Measurements from ENCODE around the gene DSG4. TPM values are rescaled to one million over a fixed set of nuclear protein-coding genes. Genes with fewer than 3 reads are reported as not detected.

Gene DSG4
- total RNA-seq, 4 donors from 2014 or later = not detected

DNA sequence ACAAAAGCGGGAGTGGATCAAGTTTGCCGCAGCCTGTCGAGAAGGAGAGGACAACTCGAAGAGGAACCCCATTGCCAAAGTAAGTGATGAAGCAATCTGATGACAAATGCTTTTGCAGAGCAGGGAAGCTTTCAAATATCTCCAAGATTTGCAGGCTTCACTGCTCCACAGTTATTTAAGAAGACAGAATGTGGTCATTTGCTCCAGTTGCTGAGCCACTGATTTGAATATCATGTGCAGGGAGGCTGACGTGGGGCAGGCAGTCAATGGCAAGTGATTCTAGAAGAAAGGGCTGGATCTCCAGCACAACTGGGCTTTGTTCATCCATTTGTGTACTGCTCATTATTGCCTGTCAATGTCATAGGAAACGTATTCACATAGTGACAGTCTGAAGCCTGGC lies 10.2 kb downstream of the DSG4 start:
- Histone ChIP-seq H3K4me3 (no peak overlapping the region), H3K27ac (no peak overlapping the region), H3K4me1 (no peaks in the 10 kb centered on the region), H3K27me3 (no peaks in the 10 kb centered on the region), H3K9me3 (no peaks in the 10 kb centered on the region), H3K36me3 (no peaks in the 10 kb centered on the region)
- DNase-seq = no peak
- intact Hi-C loops (cut with DNase I; ENCODE audit: low total_unique reads) (no loop called here), in situ Hi-C loops (cut with MboI; ENCODE audit: low pct_ligation_motif_present in 1 of 4, low pct_unique_long_range_greater_than_20kb in 1 of 4, low sequenced_read_pairs in 3 of 4) (loop anchor here in 2 of 4 donors (25.0 kb wide), 1 partner anchor 99 kb away; no protein-coding TSS in a partner anchor)
- 85 to 92% methylated on average over 5 to 6 of the region's 6 CpGs for WGBS, 2 donors (ENCODE audit: low coverage in 1 of 2)
- no peak for TF ChIP-seq POLR2A (IDR thresholded peaks at IDR 0.05)
- TF ChIP-seq EP300 (IDR thresholded peaks at IDR 0.05; ENCODE audit: low read depth) = no peak
- no peak for TF ChIP-seq POLR2AphosphoS5 (IDR thresholded peaks at IDR 0.05)
- TF ChIP-seq, protein P1, sequence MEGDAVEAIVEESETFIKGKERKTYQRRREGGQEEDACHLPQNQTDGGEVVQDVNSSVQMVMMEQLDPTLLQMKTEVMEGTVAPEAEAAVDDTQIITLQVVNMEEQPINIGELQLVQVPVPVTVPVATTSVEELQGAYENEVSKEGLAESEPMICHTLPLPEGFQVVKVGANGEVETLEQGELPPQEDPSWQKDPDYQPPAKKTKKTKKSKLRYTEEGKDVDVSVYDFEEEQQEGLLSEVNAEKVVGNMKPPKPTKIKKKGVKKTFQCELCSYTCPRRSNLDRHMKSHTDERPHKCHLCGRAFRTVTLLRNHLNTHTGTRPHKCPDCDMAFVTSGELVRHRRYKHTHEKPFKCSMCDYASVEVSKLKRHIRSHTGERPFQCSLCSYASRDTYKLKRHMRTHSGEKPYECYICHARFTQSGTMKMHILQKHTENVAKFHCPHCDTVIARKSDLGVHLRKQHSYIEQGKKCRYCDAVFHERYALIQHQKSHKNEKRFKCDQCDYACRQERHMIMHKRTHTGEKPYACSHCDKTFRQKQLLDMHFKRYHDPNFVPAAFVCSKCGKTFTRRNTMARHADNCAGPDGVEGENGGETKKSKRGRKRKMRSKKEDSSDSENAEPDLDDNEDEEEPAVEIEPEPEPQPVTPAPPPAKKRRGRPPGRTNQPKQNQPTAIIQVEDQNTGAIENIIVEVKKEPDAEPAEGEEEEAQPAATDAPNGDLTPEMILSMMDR (IDR thresholded peaks at IDR 0.05) = no peak

DNA sequence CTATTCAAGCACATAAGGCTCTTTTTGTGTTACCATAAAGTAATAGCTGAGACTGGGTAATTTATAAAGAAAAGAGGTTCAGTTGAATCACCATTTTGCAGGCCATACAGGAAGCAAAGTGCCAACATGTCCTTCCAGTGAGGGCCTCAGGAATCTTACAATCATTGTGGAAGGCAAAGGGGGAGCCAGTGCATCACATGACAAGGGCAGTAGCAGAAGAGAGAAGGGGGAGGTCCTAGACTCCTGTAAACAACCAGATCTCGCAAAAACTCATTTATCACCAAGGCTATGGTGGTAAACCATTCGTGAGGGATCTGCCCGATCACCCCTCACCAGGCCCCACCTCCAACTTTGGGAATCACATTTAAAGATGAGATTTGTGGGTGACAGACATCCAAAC lies 16.7 kb downstream of the DSG4 start:
- WGBS, 2 donors (ENCODE audit: low coverage in 1 of 2) = 33 to 74% methylated on average over 1 to 3 of the region's 3 CpGs

DNA sequence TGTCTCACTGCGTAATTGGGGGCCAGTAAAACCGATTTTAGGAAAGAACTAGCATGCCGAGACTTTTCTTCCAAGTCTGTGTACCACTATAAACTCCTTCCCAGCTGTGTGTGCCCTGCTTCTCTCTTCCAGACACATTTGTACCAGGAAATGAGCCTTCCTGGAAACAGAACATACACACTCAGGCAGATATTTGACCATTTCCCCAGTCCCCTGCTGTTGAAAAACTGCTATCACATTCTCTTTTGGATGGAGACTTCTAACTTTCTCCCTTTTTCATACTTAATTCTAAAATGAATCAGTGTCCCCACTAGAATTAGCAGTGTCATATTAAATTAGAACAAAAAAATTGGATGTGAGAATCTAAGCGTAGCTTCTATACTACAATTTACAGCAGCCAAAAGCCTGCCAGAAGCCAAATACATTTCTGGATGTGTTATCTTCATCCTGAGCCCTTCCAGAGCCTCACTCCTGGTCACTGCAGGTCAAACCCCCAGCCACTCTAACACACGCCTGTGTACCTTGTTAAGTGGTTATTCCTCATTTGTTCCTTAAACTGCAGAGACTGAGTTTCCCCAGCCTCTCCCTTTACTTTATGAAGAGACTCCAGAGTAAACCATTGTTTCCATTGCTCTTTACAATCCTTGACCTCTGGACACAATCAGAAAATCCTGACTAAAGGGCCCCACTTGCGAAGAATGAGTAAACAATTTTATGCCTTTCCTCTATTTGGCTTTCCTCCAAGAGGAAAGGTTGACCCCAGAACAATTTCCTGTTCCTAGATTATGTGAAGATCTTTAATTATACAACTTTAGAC lies 20.4 kb downstream of the DSG4 start:
- H3K4me1 ChIP-seq = peaks cover 0 to 62% (median 33%) of the 10 kb centered on the region in 4 donors

More for the DNA sequence above, 16.7 kb downstream of the DSG4 start:
- H3K9me3 ChIP-seq = no peaks in the 10 kb centered on the region
- H3K27ac ChIP-seq = no peak overlapping the region
- in situ Hi-C loops (cut with MboI; ENCODE audit: low pct_ligation_motif_present in 1 of 4, low pct_unique_long_range_greater_than_20kb in 1 of 4, low sequenced_read_pairs in 3 of 4) (loop anchor here in 2 of 4 donors (25.0 kb wide), 1 partner anchor 106 kb away; no protein-coding TSS in a partner anchor), intact Hi-C loops (cut with DNase I; ENCODE audit: low total_unique reads) (no loop called here)
- H3K4me3 ChIP-seq = no peak overlapping the region
- TF ChIP-seq, protein P1 (IDR thresholded peaks at IDR 0.05) = no peak
- TF ChIP-seq EP300 (IDR thresholded peaks at IDR 0.05; ENCODE audit: low read depth) (no peak), POLR2A (IDR thresholded peaks at IDR 0.05) (no peak), POLR2AphosphoS5 (IDR thresholded peaks at IDR 0.05) (no peak)
- peaks cover 0 to 25% (median 9%) of the 10 kb centered on the region in 4 donors for H3K4me1 ChIP-seq
- DNase-seq = no peak
- H3K27me3 ChIP-seq = no peaks in the 10 kb centered on the region
- H3K36me3 ChIP-seq = no peaks in the 10 kb centered on the region

DNA sequence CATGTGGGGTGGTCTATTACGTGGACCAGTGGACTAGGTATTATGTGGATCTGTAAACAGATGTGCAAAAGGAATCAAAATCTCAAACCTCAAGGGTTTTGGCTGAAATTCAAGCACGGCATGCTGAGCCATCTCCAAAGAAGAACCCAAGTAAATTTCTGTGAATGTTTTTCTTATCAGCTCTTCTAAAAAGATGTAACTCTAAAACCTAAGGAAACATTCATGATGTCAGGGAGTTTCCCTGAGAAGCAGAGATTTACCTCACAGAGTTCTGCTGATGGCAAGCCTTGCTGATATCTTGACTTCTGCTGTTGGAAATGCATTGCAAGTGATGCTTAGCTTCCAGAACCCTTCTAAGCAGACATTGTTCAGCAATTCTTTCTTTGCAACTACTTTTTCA lies 21.6 kb downstream of the DSG4 start:
- Histone ChIP-seq H3K4me1 (peaks cover 0 to 67% (median 35%) of the 10 kb centered on the region in 4 donors), H3K9me3 (no peaks in the 10 kb centered on the region), H3K4me3 (no peak overlapping the region), H3K27me3 (no peaks in the 10 kb centered on the region), H3K27ac (peak overlapping the region in 3 of 4 donors; percentile 64 to 87 (median 83)), H3K36me3 (no peaks in the 10 kb centered on the region)
- intact Hi-C loops (cut with DNase I; ENCODE audit: low total_unique reads) = no loop called here
- TF ChIP-seq, protein P1 (IDR thresholded peaks at IDR 0.05) = no peak
- no peak for TF ChIP-seq POLR2A (IDR thresholded peaks at IDR 0.05)
- no peak for TF ChIP-seq EP300 (IDR thresholded peaks at IDR 0.05; ENCODE audit: low read depth)
- TF ChIP-seq POLR2AphosphoS5 (IDR thresholded peaks at IDR 0.05) = no peak
- in situ Hi-C loops (cut with MboI; ENCODE audit: low pct_ligation_motif_present in 1 of 4, low pct_unique_long_range_greater_than_20kb in 1 of 4, low sequenced_read_pairs in 3 of 4) = loop anchor here in 2 of 4 donors (25.0 kb wide), 1 partner anchor 111 kb away; no protein-coding TSS in a partner anchor
- no peak for DNase-seq
- WGBS, 2 donors (ENCODE audit: low coverage in 1 of 2) = 50 to 51% methylated on average over 1 to 2 of the region's 2 CpGs

More for the DNA sequence above, 20.4 kb downstream of the DSG4 start:
- Histone ChIP-seq H3K27me3 (no peaks in the 10 kb centered on the region), H3K9me3 (no peaks in the 10 kb centered on the region), H3K4me3 (peak overlapping the region in 1 of 4 donors; percentile 28), H3K27ac (peak overlapping the region; percentile 73 to 87 (median 80)), H3K36me3 (no peaks in the 10 kb centered on the region)
- intact Hi-C loops (cut with DNase I; ENCODE audit: low total_unique reads) (no loop called here), in situ Hi-C loops (cut with MboI; ENCODE audit: low pct_ligation_motif_present in 1 of 4, low pct_unique_long_range_greater_than_20kb in 1 of 4, low sequenced_read_pairs in 3 of 4) (loop anchor here in 2 of 4 donors (25.0 kb wide), 1 partner anchor 110 kb away; no protein-coding TSS in a partner anchor)
- 37 to 40% methylated on average over 6 of the region's 6 CpGs for WGBS, 2 donors (ENCODE audit: low coverage in 1 of 2)
- DNase-seq = peak; percentile 26
- peak in 1 of 3 donors; percentile 75 for TF ChIP-seq POLR2AphosphoS5 (IDR thresholded peaks at IDR 0.05)
- peak; percentile 32 for TF ChIP-seq POLR2A (IDR thresholded peaks at IDR 0.05)
- peak; percentile 5 for TF ChIP-seq EP300 (IDR thresholded peaks at IDR 0.05; ENCODE audit: low read depth)
- TF ChIP-seq, protein P1 (IDR thresholded peaks at IDR 0.05) = peak in 4 of 5 experiments; percentile 17 to 61 (median 40)

Measured in transverse colon (tissue), 4 donors.